Umbilical cord (tissue), 2 donors: ENCODE data around the gene TBL1X. TPM values are rescaled to one million over a fixed set of nuclear protein-coding genes. Genes with fewer than 3 reads are reported as not detected.
"Not testable (repeated sequence)": the region's sequence is repeated elsewhere in the genome, so short reads cannot be mapped to it uniquely, and the experiment has no call there.

Source experiments
- DNase-seq: peaks from one replicate; pipeline ENCODE4 v3.0.0-alpha.2; 2015; ENCODE audit warnings: low spot score
- total RNA-seq: library from RNA; depleted of rRNA; stranded (reverse); fragments of >200 nt; gene quantifications from one replicate; pipeline ENCODE4 v1.2.3, GENCODE V29; 2014; ENCODE audit warnings: low replicate concordance; ENCODE audit not compliant: insufficient read depth

TBL1X gene
- total RNA-seq, 1 donor from 2014 or later = 15.4 TPM

DNA sequence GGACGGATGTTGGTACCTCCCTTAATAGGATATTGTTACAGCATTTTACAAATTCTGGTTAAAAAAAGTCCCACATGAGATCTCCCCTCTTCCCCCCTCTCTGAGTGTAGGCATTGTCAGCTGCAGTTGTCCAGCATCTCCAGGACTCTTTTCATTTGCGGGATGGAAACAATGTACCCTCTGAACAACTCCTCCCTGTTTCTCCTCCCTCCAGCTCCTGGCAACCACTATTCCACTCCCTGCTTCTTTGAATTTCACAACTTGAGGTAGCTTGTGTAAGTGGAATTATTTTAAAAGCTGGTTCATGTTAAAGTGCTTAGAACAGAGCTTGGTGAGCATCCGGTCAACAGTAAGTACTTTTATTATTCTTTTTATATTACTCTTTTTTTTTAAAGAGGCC lies 69.8 kb downstream of the TBL1X start:
- DNase-seq = peak; percentile 44

DNA sequence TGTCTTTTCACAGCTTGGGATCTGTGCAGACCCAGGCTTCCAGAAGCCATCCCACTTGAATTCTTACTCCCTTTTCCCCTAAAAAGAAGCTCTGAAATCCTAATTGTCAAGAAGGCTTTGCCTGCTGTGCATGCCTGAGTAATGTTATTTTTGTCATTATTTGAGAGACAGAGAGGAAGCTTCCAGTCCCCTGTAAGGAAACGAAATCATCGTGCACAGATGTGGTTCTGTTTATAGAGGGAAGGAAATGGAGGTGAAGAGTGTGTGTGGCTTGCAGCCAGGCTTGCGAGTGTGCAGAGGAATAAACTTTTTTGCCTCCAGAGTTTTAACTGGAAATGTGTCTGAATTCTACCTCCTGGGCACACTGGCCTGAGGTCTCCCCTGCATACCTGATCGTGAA lies 70.2 kb downstream of the TBL1X start:
- DNase-seq = no peak

DNA sequence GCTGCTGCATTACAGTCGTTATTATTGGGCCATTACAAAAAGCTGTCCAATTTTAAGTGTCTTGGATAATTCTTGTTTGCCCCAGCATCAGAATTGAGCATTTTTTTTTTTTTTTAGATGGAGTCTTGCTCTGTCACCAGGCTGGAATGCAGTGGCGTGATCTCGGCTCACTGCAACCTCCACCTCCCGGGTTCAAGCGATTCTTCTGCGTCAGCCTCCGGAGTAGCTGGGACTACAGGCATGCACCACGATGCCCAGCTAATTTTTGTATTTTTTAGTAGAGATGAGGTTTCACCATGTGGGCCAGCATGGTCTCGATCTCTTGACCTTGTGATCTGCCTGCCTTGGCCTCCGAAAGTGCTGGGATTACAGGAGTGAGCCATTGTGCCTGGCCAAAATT lies 71.3 kb downstream of the TBL1X start:
- DNase-seq = not testable (repeated sequence)

DNA sequence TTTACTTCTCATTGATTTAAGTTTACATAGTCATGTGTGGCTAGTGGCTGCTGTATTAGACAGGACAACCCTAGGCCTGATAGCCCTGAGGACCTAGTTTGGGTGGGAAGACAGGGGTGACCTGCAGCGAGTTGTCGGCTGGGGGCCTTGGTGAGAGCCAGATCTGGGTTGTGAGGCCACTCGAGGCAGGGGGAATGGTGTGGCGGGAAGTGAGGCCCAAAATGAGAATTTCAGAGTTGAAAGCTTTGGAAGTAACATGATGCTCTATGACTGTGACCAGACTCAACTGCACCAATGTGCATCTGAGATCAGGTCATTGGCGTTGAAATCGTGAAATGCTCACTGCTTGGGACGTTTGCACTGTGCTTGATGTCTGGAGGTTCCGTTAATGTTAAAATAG lies 72.9 kb downstream of the TBL1X start:
- no peak for DNase-seq

DNA sequence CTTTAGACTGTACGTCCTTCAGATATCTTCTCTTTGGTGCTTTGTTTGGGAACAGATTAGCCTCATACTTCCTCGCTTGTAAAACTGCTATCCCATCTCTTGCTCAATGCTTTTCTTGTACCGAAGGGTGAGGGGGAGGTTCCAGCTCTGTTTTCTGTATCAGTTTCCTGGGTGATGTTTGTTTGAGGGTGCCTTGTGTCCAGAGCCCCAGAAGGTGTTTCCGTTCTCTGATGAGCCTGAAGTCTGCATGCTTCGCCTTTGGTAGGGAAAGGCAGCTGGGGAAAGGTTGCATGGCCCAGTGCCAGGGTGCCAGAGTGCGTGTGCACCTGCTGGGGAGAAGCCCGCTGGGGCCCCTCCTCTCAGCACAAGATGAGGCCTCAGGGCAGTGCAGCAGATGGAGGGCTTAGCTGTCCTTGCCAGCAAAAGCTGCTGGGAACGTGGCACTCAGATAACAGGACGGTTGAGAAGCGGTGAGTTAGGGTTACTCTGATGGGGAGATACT lies 73.7 kb downstream of the TBL1X start:
- peak; percentile 48 for DNase-seq

DNA sequence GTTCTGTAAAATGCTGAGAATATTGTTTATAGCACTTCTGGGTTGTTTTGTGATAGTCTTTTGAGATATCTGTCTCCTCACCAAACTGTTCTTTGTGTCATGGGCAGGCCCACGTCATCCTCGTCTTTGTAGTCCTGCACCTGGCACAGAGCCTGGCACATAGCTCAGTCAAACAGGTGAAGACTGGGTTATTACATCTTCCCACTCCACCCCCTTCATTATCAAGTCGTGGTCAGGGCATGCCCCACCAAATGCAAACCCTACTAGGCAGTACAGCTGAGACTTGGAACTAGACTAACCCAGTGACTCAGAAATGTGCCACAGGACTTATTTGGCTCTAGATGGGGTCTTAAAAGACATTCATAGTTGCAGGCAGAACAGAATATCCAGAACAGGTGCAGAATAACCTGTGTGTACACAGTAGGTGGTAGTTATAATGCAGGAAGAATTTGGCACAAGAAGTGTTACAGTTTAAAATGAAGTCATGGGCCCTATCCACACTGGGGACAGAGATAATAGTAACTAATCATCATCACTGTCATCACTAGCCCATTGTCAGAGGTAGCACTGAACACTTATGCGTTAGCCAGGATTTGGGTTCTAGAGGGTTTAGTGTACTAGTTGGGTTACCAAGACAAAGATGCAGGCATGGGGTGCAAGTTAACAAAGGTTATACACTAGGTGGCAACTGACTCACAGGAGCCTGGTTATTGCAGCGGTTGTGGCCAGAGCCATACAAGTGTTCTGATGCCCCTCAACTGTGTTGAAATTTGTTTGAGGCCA lies 74.9 kb downstream of the TBL1X start:
- no peak for DNase-seq

DNA sequence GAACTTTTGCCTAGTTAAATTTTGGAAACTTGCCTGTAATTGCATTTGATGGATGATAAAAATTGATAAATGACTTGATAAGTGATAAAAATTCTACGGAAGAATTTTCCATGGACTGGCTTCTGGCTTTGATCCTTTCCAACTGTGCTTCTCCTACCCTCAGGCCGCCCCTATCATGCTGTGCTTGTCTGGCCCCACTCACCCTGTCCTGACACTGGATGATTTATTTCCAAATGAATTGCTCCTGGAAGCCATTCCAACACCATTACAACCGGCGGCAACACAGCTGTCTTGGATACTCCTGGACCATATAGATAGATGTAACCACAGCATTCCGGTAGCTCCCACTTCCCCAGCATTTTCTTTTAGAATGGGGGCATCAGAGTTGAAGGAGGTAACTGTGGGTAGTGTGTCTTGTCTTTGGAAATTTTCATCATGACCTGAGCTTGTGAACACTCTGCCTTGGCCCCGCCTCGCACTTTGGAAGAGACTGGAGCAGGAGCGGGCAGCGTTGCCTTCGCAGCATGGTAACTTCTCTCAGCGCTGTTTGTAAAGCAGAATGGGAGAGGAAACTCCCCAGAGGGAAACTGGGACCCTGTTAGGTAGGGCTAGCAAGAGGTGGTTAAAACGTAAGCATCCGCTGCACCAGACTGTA lies 77.4 kb downstream of the TBL1X start:
- DNase-seq = no peak

DNA sequence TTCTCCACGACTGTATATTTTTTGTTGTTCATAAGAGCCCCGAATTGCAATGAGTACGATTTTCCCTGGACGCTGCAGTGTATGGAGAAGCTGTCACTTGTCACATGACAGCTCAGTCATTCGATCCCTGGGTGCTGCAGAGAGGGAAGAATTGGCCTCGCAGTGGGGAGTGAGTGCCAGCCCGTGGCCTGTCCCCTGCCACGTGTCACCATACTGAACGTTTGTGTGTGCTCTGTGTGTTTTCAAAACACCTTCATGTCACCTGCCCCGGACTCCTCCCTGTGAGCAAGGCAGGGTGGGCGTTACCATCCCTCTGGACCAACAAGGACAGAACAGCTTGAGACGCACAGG lies 77.9 kb downstream of the TBL1X start:
- DNase-seq = no peak

DNA sequence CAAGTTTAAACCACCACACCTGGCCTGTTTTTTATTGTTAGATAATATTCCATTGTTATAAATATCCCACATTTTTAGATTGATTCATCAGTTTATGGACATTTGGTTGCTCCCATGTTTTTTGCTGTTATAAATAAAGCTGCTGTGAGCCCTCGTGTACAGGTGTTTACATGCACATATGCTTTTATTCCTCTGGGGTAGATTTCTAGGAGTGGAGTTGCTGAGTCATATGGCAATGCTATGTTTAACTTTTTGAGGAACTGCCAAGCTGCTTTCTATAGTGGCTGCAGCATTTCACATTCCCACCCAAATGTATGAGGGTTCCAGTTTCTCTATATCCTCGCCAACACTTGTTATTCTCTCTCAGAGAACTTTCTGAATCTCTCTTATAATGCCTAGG lies 90.5 kb downstream of the TBL1X start:
- DNase-seq = no peak

DNA sequence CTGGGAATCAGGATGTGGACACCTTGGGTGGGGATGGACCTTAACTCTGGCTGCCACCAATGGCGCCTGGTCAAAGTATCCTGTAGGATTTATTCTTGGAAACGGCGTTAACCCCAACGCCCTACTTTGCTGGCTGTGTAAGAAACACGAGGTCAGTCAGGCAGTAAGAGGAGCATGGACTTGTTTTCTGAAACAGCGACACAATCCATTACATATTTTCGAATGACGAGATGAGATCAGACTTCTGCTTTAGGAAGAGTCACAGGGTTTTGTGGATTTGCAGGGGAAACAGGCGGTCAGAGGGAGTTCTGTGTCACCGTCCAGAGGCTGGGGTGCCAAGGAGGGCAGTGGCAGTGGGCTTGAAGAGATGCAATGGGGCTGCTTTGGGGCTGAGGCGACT lies 92.2 kb downstream of the TBL1X start:
- no peak for DNase-seq

DNA sequence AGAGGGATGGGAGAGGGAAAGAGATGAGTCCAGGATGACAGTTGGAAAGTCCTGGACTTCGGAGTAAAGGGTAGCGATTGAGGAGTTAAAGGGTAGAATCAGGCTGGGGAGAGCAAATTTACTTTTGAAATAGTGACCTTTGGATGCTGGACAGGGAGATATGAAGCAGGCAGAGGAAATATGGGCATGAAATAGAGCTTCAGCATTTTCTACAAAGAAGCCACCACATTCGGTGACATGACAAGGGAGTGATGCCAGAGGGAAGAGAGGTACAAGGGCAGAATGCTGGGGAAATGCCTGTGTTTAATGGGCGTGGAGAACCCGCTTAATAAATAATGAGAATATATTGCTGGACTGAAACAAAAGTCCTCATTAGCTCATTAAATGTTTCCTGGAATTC lies 92.7 kb downstream of the TBL1X start:
- no peak for DNase-seq

DNA sequence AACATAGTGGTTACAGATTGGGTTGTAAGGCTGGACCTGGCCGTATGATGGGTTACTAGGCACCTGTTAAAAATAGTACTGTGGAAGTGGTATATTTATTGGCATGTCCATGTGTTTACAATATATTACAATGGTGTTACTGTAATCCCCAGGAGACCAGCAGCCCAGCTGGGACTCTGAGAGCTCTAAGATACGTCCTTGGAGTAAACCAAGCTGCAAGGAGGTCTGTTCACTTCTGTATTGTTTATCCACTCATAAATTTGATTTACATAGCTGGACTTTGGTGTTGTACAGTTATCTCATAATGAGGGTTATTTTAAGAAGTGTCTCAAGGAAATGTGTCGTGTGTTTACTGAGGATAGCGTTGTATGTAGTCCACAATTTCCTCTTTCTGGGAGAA lies 93.8 kb downstream of the TBL1X start:
- DNase-seq = no peak

DNA sequence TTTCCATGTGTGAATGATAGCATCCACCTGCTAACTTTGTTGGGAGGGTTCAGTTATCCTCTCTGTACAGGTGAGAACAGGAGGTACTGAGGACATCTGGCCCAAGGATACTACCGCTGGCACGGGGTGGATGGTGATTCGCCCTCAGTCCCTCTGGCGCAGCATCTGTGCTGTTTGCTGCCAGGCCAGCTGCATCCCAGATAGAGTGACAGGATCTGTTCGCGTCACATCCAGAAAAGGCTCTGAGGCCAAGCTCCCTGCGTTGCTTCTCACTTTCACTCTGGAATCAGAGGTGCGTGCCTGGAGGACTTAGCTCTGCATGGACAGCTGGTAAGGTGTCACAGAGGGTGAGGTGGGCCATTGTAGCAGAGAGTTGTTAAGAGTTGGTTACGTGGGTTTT lies 95.4 kb downstream of the TBL1X start:
- DNase-seq = no peak

DNA sequence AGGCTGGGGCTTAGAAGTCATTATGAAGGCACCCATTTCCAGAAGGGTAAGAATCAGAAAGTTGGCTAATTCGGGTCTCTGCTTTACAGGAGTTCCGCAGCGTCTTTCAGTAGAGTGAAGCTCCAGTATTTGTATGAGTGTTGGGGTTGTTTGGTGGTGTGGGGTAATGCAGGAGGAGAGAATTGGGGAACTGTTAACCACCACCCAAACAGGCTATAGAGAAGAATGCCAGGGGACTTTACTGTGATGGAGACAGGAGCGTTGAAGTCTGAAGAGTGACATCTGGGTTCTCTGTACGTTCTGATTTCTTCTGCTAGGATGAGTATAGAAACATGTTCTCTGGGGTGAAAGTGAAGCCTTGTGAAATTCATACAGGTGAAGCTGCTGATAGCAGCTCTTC lies 96.3 kb downstream of the TBL1X start:
- no peak for DNase-seq

DNA sequence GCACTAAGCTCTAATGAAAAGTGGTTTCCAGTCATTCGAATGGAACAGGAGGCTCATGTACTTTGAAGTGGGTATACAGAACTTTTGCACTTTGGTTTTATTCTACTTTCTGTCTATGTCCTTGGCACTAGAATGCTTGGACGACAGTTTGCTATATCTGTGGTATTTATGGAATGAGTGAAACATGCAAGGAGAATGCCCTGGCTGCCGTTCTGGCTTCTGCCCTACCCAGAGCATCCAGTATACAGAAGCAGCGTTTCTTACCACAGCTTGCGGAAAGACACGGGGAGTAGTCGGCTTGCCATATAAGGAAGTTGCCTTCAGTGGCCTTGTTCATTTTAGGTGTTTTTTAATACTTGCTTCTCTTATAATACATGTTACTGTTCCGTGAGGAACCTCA lies 98.0 kb downstream of the TBL1X start:
- peak; percentile 44 for DNase-seq

DNA sequence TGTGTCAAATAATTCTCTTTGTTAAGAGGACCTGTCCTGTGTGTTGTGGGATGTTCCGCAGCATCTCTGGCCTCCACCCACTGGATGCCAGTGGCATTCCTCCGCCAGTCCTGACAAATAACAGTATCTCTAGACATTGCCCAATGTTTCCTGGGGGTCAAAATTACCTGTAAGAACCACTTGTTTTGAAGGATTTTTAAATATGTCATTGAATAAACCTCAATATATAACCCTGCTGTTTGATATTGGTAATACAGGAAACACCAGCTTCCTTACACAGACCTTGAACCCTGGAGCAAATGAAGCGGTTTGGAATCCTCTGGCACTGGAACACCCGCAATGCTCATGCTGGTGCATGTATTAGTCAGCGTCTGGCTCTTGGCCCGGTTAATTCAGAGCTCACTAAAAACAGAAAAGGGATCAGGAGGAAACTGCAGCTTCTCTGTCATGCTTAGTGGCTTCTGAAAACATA lies 101.3 kb downstream of the TBL1X start:
- peak; percentile 84 for DNase-seq

DNA sequence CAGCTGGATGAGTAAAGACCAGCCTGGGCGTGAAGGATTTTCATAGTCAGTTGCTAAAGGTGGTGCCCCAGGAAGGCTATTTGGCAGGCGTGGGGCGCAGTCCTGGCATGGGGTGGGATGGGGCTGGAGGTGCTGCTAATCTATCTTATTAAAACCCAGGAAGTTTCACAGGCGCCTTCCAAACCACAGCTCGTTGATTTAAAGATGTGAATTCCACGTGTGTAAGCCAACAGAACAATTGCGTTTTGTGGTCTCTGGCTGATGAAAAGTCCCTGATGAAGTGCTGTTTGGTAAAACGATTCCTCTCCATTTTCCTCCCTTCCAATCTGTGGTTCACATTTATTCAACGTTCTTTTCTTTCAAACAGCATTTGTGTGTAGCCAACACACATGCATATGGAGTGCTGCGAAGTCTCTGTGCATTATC lies 105.0 kb downstream of the TBL1X start:
- no peak for DNase-seq

DNA sequence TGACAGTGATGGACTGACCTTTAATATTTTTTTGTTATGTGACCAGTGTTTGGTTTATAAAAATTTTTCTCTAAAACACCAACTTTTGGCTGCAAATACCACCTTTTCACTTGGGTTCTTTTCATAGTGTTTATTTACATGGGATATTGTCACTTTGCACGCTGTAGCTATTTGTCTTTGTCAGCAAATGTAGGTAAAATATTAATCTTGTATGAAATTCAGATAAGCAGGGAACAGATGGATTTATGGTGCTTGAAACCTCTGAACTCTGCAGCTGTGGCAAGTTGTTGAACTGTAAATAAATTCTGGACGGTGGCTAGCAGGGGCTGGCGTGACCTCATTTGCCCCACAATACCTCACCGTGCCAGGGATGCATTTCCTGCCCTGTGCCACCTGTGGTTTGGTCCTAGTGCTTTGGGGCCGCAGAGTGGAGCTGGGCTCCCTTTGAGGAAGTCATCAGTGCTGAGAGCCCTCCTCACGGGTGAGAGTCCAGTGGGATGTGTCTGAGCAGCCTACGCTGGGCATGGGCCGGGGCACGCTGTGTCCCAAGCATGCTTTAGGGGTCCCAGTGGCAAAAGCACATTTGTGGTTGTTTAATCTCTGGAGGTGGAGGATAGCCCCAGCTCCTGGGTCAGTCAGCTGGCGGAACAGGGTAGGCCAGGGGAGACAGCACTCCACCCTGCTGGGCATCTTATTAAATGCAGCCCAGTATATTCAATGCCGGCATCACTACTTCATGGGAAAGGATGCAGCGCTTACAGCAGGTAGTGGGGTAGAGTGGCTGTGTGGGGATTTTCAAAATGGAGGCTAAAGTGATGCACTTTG lies 108.6 kb downstream of the TBL1X start:
- no peak for DNase-seq

DNA sequence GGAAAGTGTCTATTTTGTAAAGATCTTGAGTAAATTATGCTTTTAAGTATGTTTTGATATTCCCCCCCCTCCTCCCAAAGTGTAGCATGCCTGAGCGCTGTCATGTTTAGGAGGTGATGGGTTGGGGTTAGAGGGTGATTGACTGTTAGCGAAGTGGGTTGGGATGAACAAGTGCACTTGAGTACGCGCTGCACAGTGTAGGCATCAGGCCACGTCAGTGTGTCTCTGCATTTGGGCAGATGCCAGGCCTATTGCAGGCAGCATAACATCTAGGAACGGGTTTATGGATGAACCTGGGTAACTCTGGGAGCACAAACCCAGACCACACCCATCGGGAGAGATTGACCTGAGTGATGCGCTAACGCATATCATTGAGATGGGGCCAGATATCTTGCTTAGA lies 111.2 kb downstream of the TBL1X start:
- DNase-seq = no peak

DNA sequence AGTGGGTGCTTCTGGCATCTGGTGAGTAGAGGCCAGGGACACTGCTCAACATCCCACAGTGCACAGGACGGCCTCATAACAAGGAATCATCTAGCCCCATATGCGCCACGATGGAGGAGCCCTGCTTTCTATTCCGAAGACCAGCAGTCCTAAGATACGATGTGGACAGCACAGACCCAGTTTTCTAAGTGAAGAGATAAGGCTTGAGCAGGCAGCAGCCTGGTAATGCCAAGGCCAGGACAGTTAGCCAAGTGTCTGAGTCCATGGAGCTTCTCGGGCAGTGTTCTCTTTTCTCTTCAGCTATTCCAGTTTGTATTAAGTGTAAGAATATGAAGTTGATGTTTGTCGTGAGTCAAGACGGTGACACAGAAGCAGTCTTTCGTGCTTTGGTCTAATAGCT lies 112.7 kb downstream of the TBL1X start:
- DNase-seq = peak; percentile 11

DNA sequence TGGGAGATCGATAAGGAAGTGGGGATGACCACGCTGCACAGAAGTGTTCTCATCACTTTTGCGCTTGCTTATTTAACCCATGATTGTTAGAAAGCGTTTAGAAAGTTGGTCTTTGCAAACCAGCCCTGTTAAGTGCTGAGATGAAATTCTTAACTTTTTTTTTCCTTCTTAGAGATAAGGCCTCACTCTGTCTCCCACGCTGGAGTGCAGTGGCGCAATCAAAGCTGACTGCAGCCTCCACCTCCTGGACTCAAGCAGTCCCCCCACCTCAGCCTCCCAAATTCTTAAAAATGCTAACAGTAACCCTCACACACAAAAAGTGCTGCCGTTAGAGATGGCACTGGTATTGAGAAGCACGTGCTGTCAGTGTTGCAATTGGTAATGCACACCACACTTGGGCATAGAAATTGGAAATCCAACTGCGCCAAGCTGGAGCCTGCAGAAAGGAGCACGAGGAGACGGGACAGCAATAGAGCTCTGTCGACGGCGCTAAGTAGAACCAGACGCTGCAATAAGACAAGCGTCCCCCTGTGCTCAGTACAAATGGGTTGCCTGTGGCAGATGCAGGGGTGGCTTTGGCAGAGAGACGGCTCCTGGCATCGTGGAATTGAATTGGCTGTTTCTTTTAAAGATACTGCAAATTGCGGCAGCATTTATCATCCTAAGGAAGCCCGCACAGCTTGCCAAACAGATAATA lies 113.4 kb downstream of the TBL1X start:
- DNase-seq = peak; percentile 17
